Stimulated activated naive CD4-positive, alpha-beta T cell (primary cell): ENCODE results near the gene CCNJ.
"Not testable (repeated sequence)": the region's sequence is repeated elsewhere in the genome, so short reads cannot be mapped to it uniquely, and the experiment has no call there.

Experiments used
- DNase-seq, 6 experiments: peaks; one replicate each; lab custom pipeline; 2025; lab: John Stamatoyannopoulos, UW

Gene CCNJ

GRCh38 chr10:96043033-96043892 is at the start of gene CCNJ:
Gene CCNJ (plus strand): TSS chr10:96043583. CDS start chr10:96044394, 811 bp downstream.
- DNase-seq: peak; percentile 68 to 85 (median 78)

GRCh38 chr10:95994376-95994775 is 49.0 kb upstream of the CCNJ start:
- not testable (repeated sequence) for DNase-seq

GRCh38 chr10:95998255-95998784 is 45.1 kb upstream of the CCNJ start:
- no peak for DNase-seq

GRCh38 chr10:96013956-96014355 is 29.4 kb upstream of the CCNJ start:
- DNase-seq: no peak

GRCh38 chr10:96014473-96015102 is 28.8 kb upstream of the CCNJ start:
- DNase-seq: no peak

- peak in 3 of 6 experiments; percentile 2 to 60 (median 46) for DNase-seq
These were observed 26.1 kb upstream of the CCNJ start for GRCh38 chr10:96017191-96017687.

GRCh38 chr10:96021332-96021731 is 22.1 kb upstream of the CCNJ start:
- no peak for DNase-seq

- DNase-seq: no peak
These were observed 20.6 kb upstream of the CCNJ start for GRCh38 chr10:96022739-96023138.

GRCh38 chr10:96023168-96023567 is 20.2 kb upstream of the CCNJ start:
- DNase-seq: no peak

GRCh38 chr10:96025566-96025965 is 17.8 kb upstream of the CCNJ start:
- DNase-seq: no peak

- no peak for DNase-seq
These were observed 8.8 kb upstream of the CCNJ start for GRCh38 chr10:96034625-96035024.

GRCh38 chr10:96038476-96039387 is 4.7 kb upstream of the CCNJ start:
- no peak for DNase-seq

GRCh38 chr10:96041146-96041545 is 2.2 kb upstream of the CCNJ start:
- no peak for DNase-seq

GRCh38 chr10:96043893-96044715 is 721 bp downstream of the CCNJ start:
- peak; percentile 22 to 74 (median 46) for DNase-seq

GRCh38 chr10:96044736-96045135 is 1.4 kb downstream of the CCNJ start:
- no peak for DNase-seq

GRCh38 chr10:96046546-96046945 is 3.2 kb downstream of the CCNJ start:
- DNase-seq: no peak

GRCh38 chr10:96047004-96047649 is 3.7 kb downstream of the CCNJ start:
- DNase-seq: no peak

- DNase-seq: not testable (repeated sequence)
These were observed 4.5 kb downstream of the CCNJ start for GRCh38 chr10:96047925-96048324.

GRCh38 chr10:96049340-96049739 is 6.0 kb downstream of the CCNJ start:
- DNase-seq: no peak

GRCh38 chr10:96053985-96054384 is 10.6 kb downstream of the CCNJ start:
- DNase-seq: no peak
